H9 (cell line): Measurements from ENCODE around the gene PTPRC. TPM values are rescaled to one million over a fixed set of nuclear protein-coding genes. Genes with fewer than 3 reads are reported as not detected.

Source experiments
- DNase-seq: peaks from one replicate; pipeline ENCODE4 v3.0.0-alpha.2; 2017
- H2AFZ ChIP-seq: one replicate; pipeline ENCODE4 v1.6.1; 2013; ENCODE audit warnings: mild to moderate bottlenecking, low read length, control low read depth, moderate library complexity
- H2AK5ac ChIP-seq: 2 replicates; pipeline ENCODE4 v1.6.1; 2013; ENCODE audit warnings: low read length, control low read depth, mixed read lengths; ENCODE audit not compliant: insufficient read length
- H2BK120ac ChIP-seq: one replicate; pipeline ENCODE4 v1.6.1; 2013; ENCODE audit warnings: low read depth, mild to moderate bottlenecking, low read length, control low read depth, inconsistent platforms; ENCODE audit not compliant: poor library complexity, severe bottlenecking
- H2BK12ac ChIP-seq: 2 replicates; pipeline ENCODE4 v1.6.1; 2013; ENCODE audit warnings: low read length, control low read depth, mixed read lengths, low read depth; ENCODE audit not compliant: insufficient read length
- H2BK15ac ChIP-seq: 2 replicates; pipeline ENCODE4 v1.6.1; 2013; ENCODE audit warnings: low read depth, low read length, control low read depth
- H2BK20ac ChIP-seq: one replicate; pipeline ENCODE4 v1.6.1; 2013; ENCODE audit warnings: low read depth, mild to moderate bottlenecking, low read length, control low read depth, inconsistent platforms; ENCODE audit not compliant: poor library complexity, severe bottlenecking
- H2BK5ac ChIP-seq: 2 replicates; pipeline ENCODE4 v1.6.1; 2013; ENCODE audit warnings: low read length, control low read depth, mixed read lengths; ENCODE audit not compliant: insufficient read length
- H3K14ac ChIP-seq: 2 replicates; pipeline ENCODE4 v1.6.1; 2013; ENCODE audit warnings: low read length, control low read depth; ENCODE audit not compliant: insufficient read depth
- H3K18ac ChIP-seq: 2 replicates; pipeline ENCODE4 v1.6.1; 2013; ENCODE audit warnings: low read depth, mild to moderate bottlenecking, mixed read lengths, low read length, control low read depth; ENCODE audit not compliant: insufficient read length
- H3K23ac ChIP-seq: 2 replicates; pipeline ENCODE4 v1.6.1; 2013; ENCODE audit warnings: low read length, control low read depth, mixed read lengths, low read depth; ENCODE audit not compliant: insufficient read length
- H3K23me2 ChIP-seq: 2 replicates; pipeline ENCODE4 v1.6.1; 2013; ENCODE audit warnings: low read depth, mild to moderate bottlenecking, mixed read lengths, low read length, control low read depth; ENCODE audit not compliant: insufficient read length, poor library complexity, severe bottlenecking
- H3K27ac ChIP-seq: 2 replicates; pipeline ENCODE4 v1.5.1; 2013; ENCODE audit warnings: low read length, control low read depth, mixed read lengths, low read depth; ENCODE audit not compliant: insufficient read length
- H3K27me3 ChIP-seq: 2 replicates; pipeline ENCODE4 v1.6.1; 2013; ENCODE audit warnings: low read length, control low read depth, inconsistent platforms; ENCODE audit not compliant: insufficient read depth
- H3K4ac ChIP-seq: 2 replicates; pipeline ENCODE4 v1.6.1; 2013; ENCODE audit warnings: low read depth, mild to moderate bottlenecking, control low read depth, inconsistent platforms, low read length, moderate library complexity
- H3K4me1 ChIP-seq: 2 replicates; pipeline ENCODE4 v1.6.1; 2013; ENCODE audit warnings: low read length, control low read depth, inconsistent platforms; ENCODE audit not compliant: insufficient read depth
- H3K4me2 ChIP-seq: 2 replicates; pipeline ENCODE4 v1.6.1; 2013; ENCODE audit warnings: low read length, control low read depth, mixed read lengths; ENCODE audit not compliant: insufficient read length, insufficient read depth
- H3K56ac ChIP-seq: 2 replicates; pipeline ENCODE4 v1.6.1; 2013; ENCODE audit warnings: low read depth, mild to moderate bottlenecking, mixed read lengths, low read length, control low read depth; ENCODE audit not compliant: insufficient read length
- H3K79me1 ChIP-seq: 2 replicates; pipeline ENCODE4 v1.6.1; 2013; ENCODE audit warnings: low read depth, mild to moderate bottlenecking, moderate library complexity, low read length, control low read depth, inconsistent platforms; ENCODE audit not compliant: insufficient read depth, poor library complexity, severe bottlenecking
- H3K79me2 ChIP-seq: 2 replicates; pipeline ENCODE4 v1.6.1; 2013; ENCODE audit warnings: low read length, control low read depth, inconsistent platforms; ENCODE audit not compliant: insufficient read depth
- H3K9ac ChIP-seq: 2 replicates; pipeline ENCODE4 v1.6.1; 2013; ENCODE audit warnings: low read length, control low read depth, mixed read lengths; ENCODE audit not compliant: insufficient read length; ENCODE audit errors: extremely low read depth
- H3K9me3 ChIP-seq: one replicate; pipeline ENCODE4 v1.6.1; 2013; ENCODE audit warnings: low read depth, low read length, inconsistent platforms; ENCODE audit not compliant: control insufficient read depth
- H3T11ph ChIP-seq: one replicate; pipeline ENCODE4 v1.6.1; 2013; ENCODE audit warnings: mild to moderate bottlenecking, low read length, control low read depth, inconsistent platforms
- H4K20me1 ChIP-seq: one replicate; pipeline ENCODE4 v1.6.1; 2013; ENCODE audit not compliant: control insufficient read depth, insufficient read length, insufficient read depth
- H4K5ac ChIP-seq: 2 replicates; pipeline ENCODE4 v1.6.1; 2013; ENCODE audit warnings: low read depth, mild to moderate bottlenecking, mixed read lengths, low read length, control low read depth; ENCODE audit not compliant: insufficient read length
- H4K8ac ChIP-seq: replicated peaks from 2 replicates; pipeline ENCODE4 v1.6.1; 2013; ENCODE audit warnings: low read length, control low read depth, mixed read lengths, low read depth; ENCODE audit not compliant: insufficient read length
- H4K91ac ChIP-seq: 2 replicates; pipeline ENCODE4 v1.6.1; 2013; ENCODE audit warnings: low read depth, mild to moderate bottlenecking, moderate library complexity, mixed read lengths, low read length, control low read depth; ENCODE audit not compliant: insufficient read length
- H3K27ac Mint-ChIP-seq, 3 experiments: 2 replicates in 2 of 3; 3 replicates in 1 of 3; pipeline ENCODE4 v1.8.0; 2020 to 2021; ENCODE audit warnings: mixed read lengths in 3 of 3, mild to moderate bottlenecking in 1 of 3, moderate library complexity in 1 of 3
- H3K27me3 Mint-ChIP-seq: 2 replicates; pipeline ENCODE4 v1.8.0; 2021; ENCODE audit warnings: low read depth, mild to moderate bottlenecking, moderate library complexity, mixed read lengths
- H3K36me3 Mint-ChIP-seq, 3 experiments: 2 replicates in 2 of 3; 3 replicates in 1 of 3; pipeline ENCODE4 v1.8.0; 2020 to 2021; ENCODE audit warnings: low read depth in 3 of 3, mixed read lengths in 3 of 3; ENCODE audit not compliant: insufficient read depth in 1 of 3
- H3K4me1 Mint-ChIP-seq, 2 experiments: 2 replicates each; pipeline ENCODE4 v1.8.0; 2020; ENCODE audit warnings: mixed read lengths in 2 of 2
- H3K4me3 Mint-ChIP-seq, 2 experiments: 2 replicates in 1 of 2; 3 replicates in 1 of 2; pipeline ENCODE4 v1.8.0; 2020 to 2021; ENCODE audit warnings: mild to moderate bottlenecking in 2 of 2, mixed read lengths in 2 of 2, moderate library complexity in 1 of 2
- H3K9me3 Mint-ChIP-seq, 2 experiments: 2 replicates in 1 of 2; 3 replicates in 1 of 2; pipeline ENCODE4 v1.8.0; 2020; ENCODE audit warnings: mild to moderate bottlenecking in 2 of 2, mixed read lengths in 2 of 2, moderate library complexity in 1 of 2
- CTCF ChIP-seq: fragments of 200-600 bp; sonication (generic); conservative IDR thresholded peaks from 3 replicates; pipeline ENCODE4 v1.8.0; 2021; ENCODE audit warnings: antibody characterized with exemption, mild to moderate bottlenecking
- WGBS: extraction: QIAGEN DNeasy Blood & Tissue Kit; methylation state at CpG from one replicate; pipeline ENCODE4 v1.1.7; 2013; ENCODE audit warnings: missing lambda C conversion rate, low lambda C conversion rate, mixed read lengths; ENCODE audit not compliant: insufficient read length; ENCODE audit errors: extremely low coverage; 5-methylcytosine and 5-hydroxymethylcytosine counted together
- total RNA-seq: library from RNA; stranded (reverse); gene quantifications from 2 replicates; pipeline ENCODE4 v1.2.1, GENCODE V29; 2021

The PTPRC gene
- total RNA-seq, 1 experiment from 2014 or later = not detected

GRCh38 chr1:198797656-198798055 is 158.8 kb downstream of the PTPRC start:
- Histone ChIP-seq H3K4me1 (no peaks in the 10 kb centered on the region), H3K27me3 (no peaks in the 10 kb centered on the region), H2BK120ac (no peak overlapping the region), H4K20me1 (no peaks in the 10 kb centered on the region), H3K56ac (no peak overlapping the region), H4K8ac (no peak overlapping the region), H2BK15ac (no peak overlapping the region), H3K4me2 (no peak overlapping the region), H3K9me3 (peaks cover 5% of the 10 kb centered on the region), H3K14ac (no peak overlapping the region), H3K79me1 (no peaks in the 10 kb centered on the region), H3K18ac (no peak overlapping the region), H3K9ac (no peak overlapping the region), H2AFZ (no peak overlapping the region), H3K79me2 (no peaks in the 10 kb centered on the region), H2AK5ac (no peak overlapping the region), H3K23me2 (no peaks in the 10 kb centered on the region), H3K4ac (no peak overlapping the region), H3T11ph (no peak overlapping the region), H2BK12ac (no peak overlapping the region), H2BK5ac (no peak overlapping the region), H2BK20ac (no peak overlapping the region), H4K91ac (no peak overlapping the region), H3K23ac (no peak overlapping the region), H4K5ac (no peak overlapping the region), H3K27ac (no peak overlapping the region)
- DNase-seq = no peak
- H3K4me1 Mint-ChIP-seq = no peaks in the 10 kb centered on the region
- no CpG with 5 or more reads among the region's 2 CpGs for WGBS
- no peak overlapping the region for H3K4me3 Mint-ChIP-seq
- H3K27me3 Mint-ChIP-seq = no peaks in the 10 kb centered on the region
- H3K27ac Mint-ChIP-seq = no peak overlapping the region
- peaks cover 14 to 26% (median 15%) of the 10 kb centered on the region in 3 experiments for H3K36me3 Mint-ChIP-seq
- peaks cover 23 to 28% of the 10 kb centered on the region in 2 experiments for H3K9me3 Mint-ChIP-seq
- TF ChIP-seq CTCF = no peak
